GM19193 (cell line): ENCODE data around the gene GPHA2.

Experiments
- POLR2A ChIP-seq: IDR thresholded peaks from 4 replicates; pipeline ENCODE4 v1.6.1; 2011; ENCODE audit not compliant: insufficient read depth, insufficient read length; ENCODE audit errors: extremely low read depth

Gene GPHA2

GRCh38 chr11:64934682-64935358, 873 bp downstream of the GPHA2 start:
- no peak for TF ChIP-seq POLR2A

DNA sequence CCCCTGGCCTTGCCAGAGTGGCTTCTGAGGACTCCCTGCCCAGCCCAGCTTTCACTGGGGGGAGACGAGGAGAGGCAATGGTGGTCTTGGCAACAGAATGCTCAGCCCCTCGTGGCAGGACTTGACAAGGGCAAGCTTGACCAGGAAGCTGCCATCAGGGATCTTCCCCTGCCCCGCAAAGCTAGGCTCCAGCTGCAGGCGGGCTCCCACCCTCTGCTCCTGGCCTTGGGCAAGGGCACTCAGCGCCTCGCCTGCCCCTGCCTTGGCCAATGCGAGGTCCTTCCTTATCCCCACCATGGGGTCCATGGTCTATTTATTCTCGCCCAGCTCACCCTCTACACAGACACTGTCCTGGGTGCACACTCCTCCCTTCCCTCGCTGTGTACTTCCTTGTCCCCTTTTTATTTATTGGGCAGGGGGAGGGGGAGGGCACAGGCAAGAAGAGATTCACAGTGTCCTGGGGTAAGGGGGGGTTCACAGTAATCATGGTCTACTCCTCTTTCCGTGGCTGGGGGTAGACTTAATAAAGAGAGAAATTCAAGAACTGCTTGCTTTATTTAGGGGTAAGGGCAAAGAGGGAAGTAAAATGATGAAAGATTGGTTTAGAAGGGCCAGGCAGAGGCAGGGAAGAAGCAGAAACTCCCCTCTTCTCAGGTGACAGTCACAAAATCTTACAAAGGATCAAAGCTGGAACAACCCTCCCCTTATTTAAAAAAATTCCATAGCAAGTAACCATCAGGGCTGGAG, 1.6 kb downstream of the GPHA2 start:
- TF ChIP-seq POLR2A, result no peak

DNA sequence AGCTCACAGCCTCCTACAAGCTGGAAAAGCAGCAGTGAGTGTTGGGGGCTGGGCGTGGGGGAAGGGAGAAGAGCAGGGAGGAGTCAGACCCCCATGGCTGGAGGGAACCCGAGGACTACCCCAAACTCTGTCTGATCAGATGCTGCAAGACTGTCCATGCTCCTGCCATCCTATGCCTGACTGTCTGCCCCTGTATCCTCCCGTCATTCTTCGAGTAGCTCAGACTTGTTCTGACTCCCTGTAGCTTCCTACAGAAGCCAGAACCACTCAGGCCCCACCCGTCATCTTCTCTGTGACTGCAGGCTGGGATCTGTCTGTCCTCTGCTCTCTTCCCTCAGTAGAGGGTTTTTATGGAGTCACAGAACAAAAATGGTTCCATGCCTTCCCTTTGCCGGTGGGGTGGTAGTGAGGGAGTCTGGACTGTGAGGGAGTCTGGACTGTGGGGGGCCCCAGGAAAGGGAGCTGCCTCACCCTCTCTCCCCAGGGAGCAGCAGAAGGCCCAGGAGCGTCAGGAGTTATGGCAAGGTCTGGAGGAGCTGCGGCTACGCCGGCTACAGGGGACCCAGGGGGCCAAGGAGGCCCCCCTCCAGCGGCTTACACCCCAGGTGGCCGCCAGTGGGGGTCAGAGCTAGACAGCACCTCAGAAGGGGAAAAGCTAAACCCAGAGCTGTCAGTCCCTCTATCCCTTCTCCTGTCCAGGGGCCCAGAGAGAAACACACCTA, 2.3 kb downstream of the GPHA2 start:
- no peak for TF ChIP-seq POLR2A

DNA sequence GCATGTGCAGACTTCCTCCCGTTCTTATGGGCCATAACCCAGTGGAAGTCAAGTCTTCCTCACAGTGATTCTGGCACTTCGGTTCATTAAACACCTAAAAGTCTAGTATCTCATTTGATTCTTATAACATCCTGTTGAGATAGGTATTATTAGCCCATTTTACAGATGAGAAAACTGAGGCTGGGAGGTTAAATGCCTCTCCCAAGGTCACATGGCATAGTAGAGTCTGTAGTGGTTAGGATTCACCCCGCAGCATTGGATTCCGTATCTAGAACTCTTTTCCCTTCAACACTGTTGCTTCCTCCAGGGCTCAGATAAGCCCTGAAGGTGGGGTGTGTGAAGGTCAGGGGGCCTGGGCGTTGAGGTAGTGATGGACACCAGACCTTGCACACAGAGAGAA, 3.4 kb downstream of the GPHA2 start:
- TF ChIP-seq POLR2A, result no peak

- no peak for TF ChIP-seq POLR2A
Observed at GRCh38 chr11:64931290-64931689, 4.4 kb downstream of the GPHA2 start.

- no peak for TF ChIP-seq POLR2A
Observed at GRCh38 chr11:64930340-64930739, 5.4 kb downstream of the GPHA2 start.

DNA sequence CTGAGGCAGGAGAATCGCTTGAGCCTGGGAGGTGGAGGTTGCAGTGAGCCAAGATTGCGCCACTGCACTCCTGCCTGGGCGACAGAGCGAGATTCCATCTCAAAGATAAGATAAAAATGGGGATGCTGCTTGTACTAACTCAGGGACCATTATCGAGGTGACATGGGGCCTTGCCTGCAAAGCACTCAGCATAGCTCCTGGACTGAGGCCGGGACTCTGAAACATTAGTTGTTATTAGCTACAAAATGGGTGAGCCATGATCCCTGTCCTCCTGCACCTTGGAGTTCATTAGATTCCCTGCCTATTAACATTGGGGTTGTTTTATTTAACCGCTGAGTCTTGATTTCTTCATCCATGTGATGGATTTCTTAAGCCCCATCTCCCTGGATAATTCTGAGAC, 6.1 kb downstream of the GPHA2 start:
- no peak for TF ChIP-seq POLR2A

GRCh38 chr11:64928957-64929356, 6.7 kb downstream of the GPHA2 start:
- no peak for TF ChIP-seq POLR2A

DNA sequence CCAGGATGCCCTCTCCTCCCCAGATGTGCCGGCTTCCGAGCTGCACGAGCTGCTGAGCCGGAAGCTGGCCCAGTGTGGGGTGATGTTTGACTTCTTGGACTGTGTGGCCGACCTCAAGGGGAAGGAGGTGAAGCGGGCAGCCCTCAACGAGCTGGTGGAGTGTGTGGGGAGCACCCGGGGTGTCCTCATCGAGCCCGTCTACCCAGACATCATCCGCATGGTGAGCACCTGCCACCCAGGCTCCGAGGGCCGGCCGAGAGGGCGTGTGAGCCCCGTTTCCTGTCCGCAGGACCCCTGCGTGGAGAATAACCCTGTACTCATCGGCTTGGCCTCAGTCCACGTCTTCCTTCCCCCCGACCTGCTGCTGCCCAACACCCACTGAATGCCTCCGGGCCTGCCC, 9.0 kb downstream of the GPHA2 start:
- no peak for TF ChIP-seq POLR2A

- TF ChIP-seq POLR2A, result no peak
Observed at GRCh38 chr11:64925536-64926436, 9.9 kb downstream of the GPHA2 start.

GRCh38 chr11:64924910-64925284, 10.8 kb downstream of the GPHA2 start:
- TF ChIP-seq POLR2A, result no peak

DNA sequence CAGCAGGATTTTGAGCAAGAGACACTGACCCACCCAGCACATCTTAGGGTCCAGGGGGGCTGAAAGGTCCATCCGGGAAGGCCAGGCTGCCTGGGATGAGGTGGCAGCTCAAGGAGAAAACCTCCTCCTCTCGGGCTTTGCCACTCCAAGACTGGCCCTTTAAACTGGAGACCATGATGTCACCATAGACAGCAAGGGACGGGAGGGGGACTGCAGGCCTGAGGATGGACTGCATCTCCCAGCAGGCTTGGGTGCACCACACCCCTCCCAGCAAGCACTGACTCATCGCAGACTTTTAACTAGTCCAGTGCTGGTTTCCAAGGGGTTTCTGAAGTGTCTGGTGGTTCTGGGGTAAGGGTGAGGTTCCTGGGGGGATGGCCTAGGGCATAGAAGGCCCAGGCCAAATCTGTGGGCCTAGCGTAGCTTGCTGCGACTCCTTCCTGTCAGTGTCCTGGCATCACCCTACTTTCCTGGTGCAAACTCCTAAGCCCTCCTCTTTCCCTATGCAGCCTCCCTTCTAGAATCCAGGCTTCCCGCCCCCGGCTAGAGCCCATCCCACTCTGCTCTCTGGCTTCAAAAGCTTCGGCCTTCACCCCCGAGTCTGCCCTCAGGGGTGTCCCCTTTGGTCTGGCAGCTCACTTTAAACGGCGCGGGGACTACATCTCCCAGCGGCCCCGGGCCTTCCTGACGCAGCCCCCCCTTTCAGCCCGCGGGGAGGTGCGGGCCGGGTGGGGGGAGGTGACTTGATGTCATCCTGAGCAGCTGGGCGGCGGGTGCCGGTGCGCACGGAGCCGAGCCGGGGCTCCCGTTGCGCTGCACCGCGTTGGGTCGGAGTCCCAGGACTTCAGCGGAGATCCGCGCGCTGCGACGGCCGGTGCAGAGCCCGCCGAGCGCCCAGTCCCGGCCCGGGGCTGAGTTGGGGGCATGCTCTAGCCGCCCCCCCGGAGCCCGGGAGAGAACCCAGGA, 11.5 kb downstream of the GPHA2 start, which contains the start of gene PPP2R5B:
TSS of gene PPP2R5B (plus strand) at position 746 of the 966 bp plus-strand sequence. CDS start 1,046 bp downstream, outside the sequence.
- TF ChIP-seq POLR2A, result peak; percentile 17

DNA sequence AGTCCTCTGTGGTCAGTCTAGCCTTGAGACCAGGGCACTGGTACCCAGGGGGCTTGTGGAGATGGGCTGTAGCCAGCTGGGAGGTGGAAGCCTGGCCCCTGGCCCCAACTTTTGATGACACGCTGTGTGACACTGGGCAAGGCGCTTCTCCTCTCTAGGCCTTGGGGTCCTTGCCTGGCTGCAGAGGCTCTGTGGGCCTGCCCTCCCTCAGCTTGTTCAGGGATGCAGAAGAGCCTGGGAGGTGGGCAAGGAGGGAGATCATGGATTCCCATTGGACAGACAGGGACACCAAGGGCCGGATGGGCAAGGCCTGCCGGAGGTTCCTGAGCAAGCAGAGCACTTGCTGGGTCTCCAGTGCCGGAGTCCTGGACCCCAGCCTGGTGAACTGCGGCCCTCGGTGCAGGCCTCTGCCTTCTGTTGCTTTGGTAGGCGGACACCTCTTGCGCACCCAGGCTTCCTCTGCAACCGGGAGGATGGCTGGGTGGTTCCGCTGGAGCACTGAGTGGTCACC, 12.5 kb downstream of the GPHA2 start:
- no peak for TF ChIP-seq POLR2A
